Chondrocyte (in vitro differentiated cells): Measurements from ENCODE around the gene LARGE1. TPM values are rescaled to one million over a fixed set of nuclear protein-coding genes. Genes with fewer than 3 reads are reported as not detected.

ENCODE experiments used
- DNase-seq: peaks from one replicate; pipeline ENCODE4 v3.0.0; 2021; ENCODE audit warnings: mixed read lengths, low spot score
- H3K27ac Mint-ChIP-seq: one replicate; pipeline ENCODE4 v1.8.0; 2021; ENCODE audit warnings: mild to moderate bottlenecking, moderate library complexity, mixed read lengths; ENCODE audit not compliant: unreplicated experiment
- H3K27me3 Mint-ChIP-seq: 2 replicates; pipeline ENCODE4 v1.8.0; 2021; ENCODE audit warnings: low read depth, mixed read lengths
- H3K36me3 Mint-ChIP-seq: 2 replicates; pipeline ENCODE4 v1.8.0; 2021; ENCODE audit warnings: low read depth, mixed read lengths
- H3K4me1 Mint-ChIP-seq: 2 replicates; pipeline ENCODE4 v1.8.0; 2021; ENCODE audit warnings: low read depth, mild to moderate bottlenecking, mixed read lengths
- H3K4me3 Mint-ChIP-seq: one replicate; pipeline ENCODE4 v1.8.0; 2021; ENCODE audit warnings: mild to moderate bottlenecking, moderate library complexity, mixed read lengths; ENCODE audit not compliant: unreplicated experiment
- H3K9me3 Mint-ChIP-seq: 2 replicates; pipeline ENCODE4 v1.8.0; 2021; ENCODE audit warnings: low read depth, mixed read lengths
- CTCF ChIP-seq: fragments of 200-600 bp; sonication (generic); IDR thresholded peaks from 2 replicates; pipeline ENCODE4 v1.5.0; 2021; ENCODE audit warnings: antibody characterized with exemption, mild to moderate bottlenecking, moderate library complexity
- total RNA-seq: library from RNA; stranded (reverse); gene quantifications from 3 replicates; pipeline ENCODE4 v1.2.1, GENCODE V29; 2021

LARGE1 gene
- total RNA-seq, 1 donor from 2014 or later, result 21.3 TPM

GRCh38 chr22:33957086-33957485, 36.8 kb upstream of the LARGE1 start:
- H3K36me3 Mint-ChIP-seq, result no peaks in the 10 kb centered on the region
- DNase-seq, result no peak
- no peak for TF ChIP-seq CTCF
- H3K4me3 Mint-ChIP-seq, result no peak overlapping the region
- no peak overlapping the region for H3K27ac Mint-ChIP-seq
- H3K9me3 Mint-ChIP-seq, result no peaks in the 10 kb centered on the region
- no peaks in the 10 kb centered on the region for H3K4me1 Mint-ChIP-seq
- peaks cover 3% of the 10 kb centered on the region for H3K27me3 Mint-ChIP-seq

GRCh38 chr22:33952776-33953175, 32.5 kb upstream of the LARGE1 start:
- no peaks in the 10 kb centered on the region for H3K4me1 Mint-ChIP-seq
- no peak overlapping the region for H3K27ac Mint-ChIP-seq
- H3K27me3 Mint-ChIP-seq, result peaks cover 4% of the 10 kb centered on the region
- no peak for TF ChIP-seq CTCF
- no peaks in the 10 kb centered on the region for H3K36me3 Mint-ChIP-seq
- H3K4me3 Mint-ChIP-seq, result no peak overlapping the region
- H3K9me3 Mint-ChIP-seq, result no peaks in the 10 kb centered on the region
- no peak for DNase-seq

- DNase-seq, result no peak
- Mint-ChIP-seq H3K27me3 (no peaks in the 10 kb centered on the region), H3K27ac (no peak overlapping the region), H3K9me3 (peaks cover 5% of the 10 kb centered on the region), H3K36me3 (no peaks in the 10 kb centered on the region), H3K4me3 (no peak overlapping the region), H3K4me1 (no peaks in the 10 kb centered on the region)
- TF ChIP-seq CTCF, result no peak
Observed at GRCh38 chr22:33940741-33941140, 20.5 kb upstream of the LARGE1 start.

GRCh38 chr22:33932997-33933396, 12.7 kb upstream of the LARGE1 start:
- no peak for TF ChIP-seq CTCF
- Mint-ChIP-seq H3K9me3 (no peaks in the 10 kb centered on the region), H3K27ac (no peak overlapping the region), H3K4me3 (no peak overlapping the region), H3K36me3 (no peaks in the 10 kb centered on the region), H3K4me1 (no peaks in the 10 kb centered on the region), H3K27me3 (peaks cover 17% of the 10 kb centered on the region)
- DNase-seq, result no peak

- no peak for TF ChIP-seq CTCF
- Mint-ChIP-seq H3K4me3 (no peak overlapping the region), H3K4me1 (no peaks in the 10 kb centered on the region), H3K27me3 (peaks cover 17% of the 10 kb centered on the region), H3K9me3 (no peaks in the 10 kb centered on the region), H3K36me3 (no peaks in the 10 kb centered on the region), H3K27ac (no peak overlapping the region)
- no peak for DNase-seq
Observed at GRCh38 chr22:33931406-33931805, 11.1 kb upstream of the LARGE1 start.
